Astrocyte of the spinal cord (primary cell): ENCODE data around the gene IRAK4.

Experiments used
- DNase-seq: peaks from one replicate; pipeline ENCODE4 v3.0.0; 2011; ENCODE audit warnings: low read depth, low spot score
- H3K4me3 ChIP-seq: 2 replicates; pipeline ENCODE4 v1.5.1; 2011; ENCODE audit warnings: low read depth, mild to moderate bottlenecking, low read length, moderate library complexity
- in situ Hi-C: cut with HindIII; loops from 2 replicates; pipeline ENCODE4 v1.10.0; 2017; ENCODE audit warnings: low sequenced_read_pairs
- TF ChIP-seq, protein P1 (sequence below): IDR thresholded peaks from 2 replicates; pipeline ENCODE4 v1.5.1; 2012; ENCODE audit warnings: low read depth, mild to moderate bottlenecking, low read length, inconsistent platforms

IRAK4 gene

DNA sequence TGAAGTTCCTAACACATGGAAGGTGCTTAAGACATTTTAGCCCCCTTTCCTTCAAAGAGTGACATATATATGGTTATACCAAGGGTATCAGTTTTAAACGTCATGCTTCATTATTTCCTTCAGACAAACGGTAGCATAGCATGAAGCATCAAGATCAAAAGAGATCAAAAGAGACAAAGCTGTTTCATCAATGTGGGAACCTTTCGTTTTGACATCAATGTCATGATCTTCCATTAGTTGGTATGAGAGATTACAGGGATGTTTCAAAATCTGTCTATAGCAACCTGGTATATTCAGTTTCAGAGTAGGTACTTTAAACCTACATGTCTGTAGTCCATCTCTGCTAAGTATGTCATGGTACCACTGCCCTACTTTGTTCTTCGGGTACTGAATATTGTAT lies 28.5 kb upstream of the IRAK4 start:
- TF ChIP-seq, protein P1, sequence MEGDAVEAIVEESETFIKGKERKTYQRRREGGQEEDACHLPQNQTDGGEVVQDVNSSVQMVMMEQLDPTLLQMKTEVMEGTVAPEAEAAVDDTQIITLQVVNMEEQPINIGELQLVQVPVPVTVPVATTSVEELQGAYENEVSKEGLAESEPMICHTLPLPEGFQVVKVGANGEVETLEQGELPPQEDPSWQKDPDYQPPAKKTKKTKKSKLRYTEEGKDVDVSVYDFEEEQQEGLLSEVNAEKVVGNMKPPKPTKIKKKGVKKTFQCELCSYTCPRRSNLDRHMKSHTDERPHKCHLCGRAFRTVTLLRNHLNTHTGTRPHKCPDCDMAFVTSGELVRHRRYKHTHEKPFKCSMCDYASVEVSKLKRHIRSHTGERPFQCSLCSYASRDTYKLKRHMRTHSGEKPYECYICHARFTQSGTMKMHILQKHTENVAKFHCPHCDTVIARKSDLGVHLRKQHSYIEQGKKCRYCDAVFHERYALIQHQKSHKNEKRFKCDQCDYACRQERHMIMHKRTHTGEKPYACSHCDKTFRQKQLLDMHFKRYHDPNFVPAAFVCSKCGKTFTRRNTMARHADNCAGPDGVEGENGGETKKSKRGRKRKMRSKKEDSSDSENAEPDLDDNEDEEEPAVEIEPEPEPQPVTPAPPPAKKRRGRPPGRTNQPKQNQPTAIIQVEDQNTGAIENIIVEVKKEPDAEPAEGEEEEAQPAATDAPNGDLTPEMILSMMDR, result no peak
- in situ Hi-C loops, result no loop called here
- no peak overlapping the region for H3K4me3 ChIP-seq
- DNase-seq, result no peak

DNA sequence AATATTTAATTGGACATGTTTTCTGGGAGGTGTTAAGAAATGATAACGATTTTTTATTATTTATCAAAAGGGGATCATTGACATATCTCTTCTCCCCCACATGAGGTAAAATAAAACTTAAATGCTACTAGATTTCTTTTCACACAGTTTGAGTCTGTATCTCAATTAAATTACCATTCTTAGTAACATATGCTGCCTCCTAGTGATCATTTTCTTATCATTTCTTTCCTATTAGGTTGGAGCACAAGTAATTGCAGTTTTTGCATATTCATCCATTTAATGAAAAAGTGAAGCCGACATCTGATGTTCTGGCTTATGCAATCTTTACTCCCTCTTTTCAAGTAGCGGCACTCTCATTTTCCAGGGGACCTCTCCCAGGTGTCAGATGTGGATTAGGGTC lies 25.1 kb upstream of the IRAK4 start:
- TF ChIP-seq, protein P1, result no peak
- DNase-seq, result no peak
- in situ Hi-C loops, result no loop called here
- H3K4me3 ChIP-seq, result no peak overlapping the region

DNA sequence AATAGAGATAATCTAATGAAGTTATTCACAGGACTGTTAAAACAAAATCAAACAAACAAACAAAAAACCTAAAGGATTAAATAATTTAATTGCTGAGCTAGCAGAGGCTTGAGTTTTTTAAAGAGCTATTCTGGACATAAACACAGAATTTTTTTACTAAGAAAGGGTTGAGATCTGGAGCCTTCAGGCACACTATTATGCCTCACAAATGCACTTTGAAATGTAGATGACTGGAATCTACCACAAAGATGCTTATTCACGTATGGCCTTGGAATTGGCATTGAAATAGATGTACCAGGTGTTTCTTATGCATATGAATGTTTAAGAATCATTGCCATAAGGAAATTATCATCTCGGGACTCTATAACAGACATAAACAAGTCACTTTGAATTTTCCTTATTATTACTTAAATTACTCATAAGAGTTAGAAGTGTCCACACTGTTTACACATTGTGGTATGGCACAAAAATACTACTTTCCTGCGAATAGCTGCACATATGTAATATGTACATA lies 21.8 kb upstream of the IRAK4 start:
- TF ChIP-seq, protein P1, result no peak
- DNase-seq, result peak; percentile 38
- in situ Hi-C loops, result no loop called here
- H3K4me3 ChIP-seq, result no peak overlapping the region

DNA sequence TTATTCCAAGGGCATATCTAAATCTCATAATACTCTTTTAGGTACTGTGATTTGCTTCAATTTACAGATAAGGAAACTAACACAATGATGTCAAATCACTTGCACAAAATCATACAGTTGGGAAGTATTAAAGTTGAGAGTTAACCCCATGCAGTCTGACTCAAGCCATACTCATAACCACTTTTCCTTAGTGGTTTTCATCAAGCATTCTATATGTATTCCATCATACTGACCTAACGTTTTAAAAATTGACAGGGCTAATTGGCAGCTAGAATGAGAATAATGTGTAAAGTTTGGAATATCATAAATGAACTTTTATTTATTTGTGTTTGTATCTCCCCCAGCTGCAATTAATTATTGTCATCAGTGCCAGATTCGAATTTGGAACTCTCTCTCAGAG lies 21.1 kb upstream of the IRAK4 start:
- DNase-seq, result peak; percentile 68
- in situ Hi-C loops, result no loop called here
- H3K4me3 ChIP-seq, result no peak overlapping the region
- TF ChIP-seq, protein P1, result no peak

DNA sequence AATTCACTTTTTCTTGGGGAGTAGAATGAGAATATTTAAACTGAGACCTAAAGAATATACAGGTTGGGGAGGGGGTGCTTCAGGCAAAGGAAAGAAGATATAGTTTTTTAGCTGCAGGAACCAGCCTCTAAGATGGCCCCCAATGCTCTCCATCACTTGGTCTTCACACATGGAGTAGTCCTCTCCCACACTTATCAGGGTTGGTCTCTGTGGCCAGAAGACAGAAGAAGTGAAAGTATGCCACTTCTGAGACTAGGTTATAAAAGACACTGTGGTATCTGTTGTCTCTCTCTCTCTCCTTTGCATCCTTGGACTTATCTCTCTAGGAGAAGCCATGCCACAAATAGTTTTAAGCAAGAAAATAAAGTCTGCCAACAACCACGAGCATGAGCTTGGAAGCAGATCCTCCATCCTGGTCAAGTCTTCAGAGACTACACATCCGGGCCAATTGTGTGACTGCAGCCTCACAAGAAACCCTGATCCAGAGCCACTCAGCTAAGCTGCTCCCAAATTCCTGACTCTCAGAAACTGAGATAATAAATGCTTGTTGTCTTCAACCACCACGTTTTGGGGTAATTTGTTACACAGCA lies 18.1 kb upstream of the IRAK4 start:
- in situ Hi-C loops, result no loop called here
- no peak for DNase-seq
- no peak overlapping the region for H3K4me3 ChIP-seq
- TF ChIP-seq, protein P1, result no peak

DNA sequence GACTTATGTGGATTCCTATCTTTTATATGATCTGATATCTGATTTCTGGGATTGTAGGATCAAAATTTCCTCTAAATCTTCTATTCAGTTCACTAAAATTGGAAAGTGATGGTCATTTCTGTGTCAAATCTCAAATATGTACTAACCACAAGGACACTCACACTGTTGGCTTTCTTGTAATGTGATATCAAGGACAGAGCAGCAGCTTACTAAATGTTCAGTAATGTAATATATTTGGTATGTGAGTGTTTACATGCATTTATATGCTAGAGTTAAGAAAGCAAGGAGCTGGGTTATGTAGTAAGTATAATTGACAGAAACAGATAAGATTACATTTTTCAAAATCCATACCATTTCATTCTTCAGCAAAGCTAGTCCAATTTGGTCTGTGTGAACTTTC lies 16.6 kb upstream of the IRAK4 start:
- TF ChIP-seq, protein P1, result no peak
- H3K4me3 ChIP-seq, result no peak overlapping the region
- in situ Hi-C loops, result no loop called here
- peak; percentile 83 for DNase-seq
